HEK293 (cell line): ENCODE data around the gene SMARCD3.

ENCODE experiments used
- CTCF ChIA-PET: fragments of 350-600 bp; formaldehyde crosslinking; extraction: SDS; loops from one replicate; lab custom pipeline; 2021; ENCODE audit warnings: antibody characterized with exemption; lab: Yijun Ruan, JAX
- POLR2A ChIA-PET: fragments of 300-600 bp; formaldehyde crosslinking; extraction: SDS; loops from one replicate; lab custom pipeline; 2020; ENCODE audit warnings: antibody characterized with exemption, inconsistent platforms; lab: Yijun Ruan, JAX
- H3K27ac ChIP-seq: fragments of 200-500 bp; sonication (Bioruptor generic); 2 replicates; pipeline ENCODE4 v1.5.1; 2014; ENCODE audit warnings: low read depth, low read length, control low read depth, inconsistent platforms; ENCODE audit errors: extremely low read depth
- H3K36me3 ChIP-seq, 2 experiments: fragments of 200-500 bp in 1 of 2; sonication (Bioruptor generic) in 1 of 2; 1 replicate in 1 of 2; 2 replicates in 1 of 2; pipeline ENCODE4 v1.5.1; 2014 to 2017; ENCODE audit warnings: inconsistent platforms in 2 of 2, low read length in 2 of 2; ENCODE audit not compliant: control insufficient read depth in 2 of 2, insufficient read depth in 1 of 2
- H3K4me1 ChIP-seq: fragments of 200-500 bp; sonication (Bioruptor generic); 2 replicates; pipeline ENCODE4 v1.5.1; 2014; ENCODE audit warnings: mild to moderate bottlenecking, low read length, inconsistent platforms; ENCODE audit not compliant: control insufficient read depth, insufficient read depth
- H3K4me3 ChIP-seq: 2 replicates; pipeline ENCODE4 v1.5.1; 2011; ENCODE audit warnings: low read depth, mild to moderate bottlenecking, control low read depth, low read length, moderate library complexity
- H3K9me3 ChIP-seq: fragments of 200-500 bp; sonication (Bioruptor generic); 2 replicates; pipeline ENCODE4 v1.5.1; 2014; ENCODE audit warnings: low read depth, low read length, inconsistent platforms; ENCODE audit not compliant: control insufficient read depth, insufficient read depth
- CTCF ChIP-seq: fragments of 450-650 bp; formaldehyde crosslinking; IDR thresholded peaks from 2 replicates; pipeline ENCODE4 v1.5.1; 2016; ENCODE audit warnings: missing biosample characterization, missing genetic modification characterization
- EGR2 ChIP-seq: fragments of 450-650 bp; formaldehyde crosslinking; IDR thresholded peaks from 2 replicates; pipeline ENCODE4 v1.5.1; 2016; ENCODE audit warnings: low read depth, missing biosample characterization, missing genetic modification characterization
- GLIS1 ChIP-seq: fragments of 450-650 bp; formaldehyde crosslinking; IDR thresholded peaks from 2 replicates; pipeline ENCODE4 v1.5.1; 2016; ENCODE audit warnings: missing biosample characterization, missing genetic modification characterization
- PATZ1 ChIP-seq: fragments of 450-650 bp; formaldehyde crosslinking; IDR thresholded peaks from 2 replicates; pipeline ENCODE4 v1.5.1; 2016; ENCODE audit warnings: missing biosample characterization, missing genetic modification characterization
- PRDM4 ChIP-seq: fragments of 450-650 bp; formaldehyde crosslinking; IDR thresholded peaks from 2 replicates; pipeline ENCODE4 v1.5.1; 2017; ENCODE audit warnings: missing biosample characterization, missing genetic modification characterization
- SP2 ChIP-seq: fragments of 450-650 bp; formaldehyde crosslinking; IDR thresholded peaks from 2 replicates; pipeline ENCODE4 v1.5.1; 2016; ENCODE audit warnings: missing biosample characterization, missing genetic modification characterization
- WT1 ChIP-seq: fragments of 450-650 bp; formaldehyde crosslinking; IDR thresholded peaks from 2 replicates; pipeline ENCODE4 v1.5.1; 2016; ENCODE audit warnings: missing biosample characterization, missing genetic modification characterization
- ZBTB48 ChIP-seq: fragments of 450-650 bp; formaldehyde crosslinking; IDR thresholded peaks from 2 replicates; pipeline ENCODE4 v1.5.1; 2016; ENCODE audit warnings: missing biosample characterization, missing genetic modification characterization
- ZBTB6 ChIP-seq: fragments of 450-650 bp; formaldehyde crosslinking; IDR thresholded peaks from 2 replicates; pipeline ENCODE4 v1.5.1; 2017; ENCODE audit warnings: missing biosample characterization, missing genetic modification characterization
- ZBTB7A ChIP-seq: fragments of 450-650 bp; formaldehyde crosslinking; IDR thresholded peaks from 2 replicates; pipeline ENCODE4 v1.5.1; 2016; ENCODE audit warnings: low read depth, missing biosample characterization, missing genetic modification characterization
- ZBTB8A ChIP-seq: fragments of 450-650 bp; formaldehyde crosslinking; IDR thresholded peaks from 2 replicates; pipeline ENCODE4 v1.5.1; 2016; ENCODE audit warnings: missing biosample characterization, missing genetic modification characterization
- ZEB2 ChIP-seq: fragments of 450-650 bp; formaldehyde crosslinking; IDR thresholded peaks from 2 replicates; pipeline ENCODE4 v1.5.1; 2016; ENCODE audit warnings: missing biosample characterization, missing genetic modification characterization
- ZFHX2 ChIP-seq: fragments of 450-650 bp; formaldehyde crosslinking; conservative IDR thresholded peaks from 2 replicates; pipeline ENCODE4 v1.5.1; 2016; ENCODE audit warnings: missing biosample characterization, missing genetic modification characterization
- ZIC2 ChIP-seq: fragments of 450-650 bp; formaldehyde crosslinking; IDR thresholded peaks from 2 replicates; pipeline ENCODE4 v1.5.1; 2016; ENCODE audit warnings: missing biosample characterization, missing genetic modification characterization
- ZNF133 ChIP-seq: fragments of 450-650 bp; formaldehyde crosslinking; IDR thresholded peaks from 2 replicates; pipeline ENCODE4 v1.5.1; 2016; ENCODE audit warnings: missing biosample characterization, missing genetic modification characterization
- ZNF2 ChIP-seq: fragments of 450-650 bp; formaldehyde crosslinking; IDR thresholded peaks from 2 replicates; pipeline ENCODE4 v1.5.1; 2016; ENCODE audit warnings: missing biosample characterization, missing genetic modification characterization
- ZNF214 ChIP-seq: fragments of 450-650 bp; formaldehyde crosslinking; IDR thresholded peaks from 2 replicates; pipeline ENCODE4 v1.5.1; 2017; ENCODE audit warnings: missing biosample characterization, mild to moderate bottlenecking, missing genetic modification characterization, borderline replicate concordance
- ZNF221 ChIP-seq: fragments of 450-650 bp; formaldehyde crosslinking; IDR thresholded peaks from 2 replicates; pipeline ENCODE4 v1.5.1; 2017; ENCODE audit warnings: missing biosample characterization, missing genetic modification characterization, borderline replicate concordance
- ZNF335 ChIP-seq: fragments of 450-650 bp; formaldehyde crosslinking; conservative IDR thresholded peaks from 2 replicates; pipeline ENCODE4 v1.5.1; 2016; ENCODE audit warnings: missing biosample characterization, missing genetic modification characterization
- ZNF362 ChIP-seq: fragments of 450-650 bp; formaldehyde crosslinking; IDR thresholded peaks from 2 replicates; pipeline ENCODE4 v1.5.1; 2016; ENCODE audit warnings: missing biosample characterization, missing genetic modification characterization
- ZNF423 ChIP-seq: fragments of 450-650 bp; formaldehyde crosslinking; IDR thresholded peaks from 2 replicates; pipeline ENCODE4 v1.5.1; 2016; ENCODE audit warnings: missing biosample characterization, missing genetic modification characterization
- ZNF501 ChIP-seq: fragments of 450-650 bp; formaldehyde crosslinking; IDR thresholded peaks from 2 replicates; pipeline ENCODE4 v1.5.1; 2016; ENCODE audit warnings: missing biosample characterization, missing genetic modification characterization
- ZNF600 ChIP-seq: fragments of 450-650 bp; formaldehyde crosslinking; IDR thresholded peaks from 2 replicates; pipeline ENCODE4 v1.5.1; 2016; ENCODE audit warnings: missing biosample characterization, missing genetic modification characterization
- ZNF660 ChIP-seq: fragments of 450-650 bp; IDR thresholded peaks from 2 replicates; pipeline ENCODE4 v1.5.1; 2018; ENCODE audit warnings: missing biosample characterization, mild to moderate bottlenecking, missing genetic modification characterization
- ZNF664 ChIP-seq: fragments of 450-650 bp; formaldehyde crosslinking; IDR thresholded peaks from 2 replicates; pipeline ENCODE4 v1.5.1; 2016; ENCODE audit warnings: missing biosample characterization, missing genetic modification characterization
- ZSCAN18 ChIP-seq: fragments of 450-650 bp; formaldehyde crosslinking; IDR thresholded peaks from 2 replicates; pipeline ENCODE4 v1.5.1; 2016; ENCODE audit warnings: missing biosample characterization, missing genetic modification characterization
- ZSCAN23 ChIP-seq: fragments of 450-650 bp; formaldehyde crosslinking; IDR thresholded peaks from 2 replicates; pipeline ENCODE4 v1.5.1; 2016; ENCODE audit warnings: missing biosample characterization, missing genetic modification characterization

The SMARCD3 gene

GRCh38 chr7:151245360-151246101 is 3.0 kb downstream of the SMARCD3 start:
- ChIA-PET CTCF (interaction anchor here (0.5 to 4.6 kb wide), 17 partner anchors 9 to 1482 kb away, joined by 3 to 43 read pairs (median 5); partner anchors contain the start of genes ABCF2 and CHPF2), POLR2A (interaction anchor here (0.8 to 4.1 kb wide), 3 partner anchors 9 to 18 kb away, joined by 3 to 23 read pairs (median 4); partner anchors contain the start of genes ABCF2 and CHPF2)
- peak overlapping the region; percentile 13 for H3K4me3 ChIP-seq
- H3K9me3 ChIP-seq: no peaks in the 10 kb centered on the region
- H3K4me1 ChIP-seq: peaks cover 3% of the 10 kb centered on the region; the same call in 1 of the 2 replicates
- H3K36me3 ChIP-seq: peaks cover 0 to 26% of the 10 kb centered on the region in 2 experiments; a peak in 1 of 3 replicates
- H3K27ac ChIP-seq: no peak overlapping the region
- no peak for TF ChIP-seq ZNF362 (tag by site-specific recombination)
- peak; percentile 98 for TF ChIP-seq ZFHX2 (tag by site-specific recombination)
- TF ChIP-seq ZEB2: 0 out of 2 replicates have a peak, but pooled peaks have one; percentile 27
- 0 out of 2 replicates have a peak, but pooled peaks have one; percentile 19 for TF ChIP-seq CTCF (tag by site-specific recombination)
- TF ChIP-seq ZBTB7A (tag by site-specific recombination): peak; percentile 24; the same call in 1 of the 2 replicates
- TF ChIP-seq ZNF501 (tag by site-specific recombination): no peak
- peak; percentile 88 for TF ChIP-seq EGR2
- TF ChIP-seq PRDM4 (tag by site-specific recombination): no peak
- TF ChIP-seq PATZ1: peak; percentile 59
- TF ChIP-seq ZNF133 (tag by site-specific recombination): no peak
- no peak for TF ChIP-seq ZBTB48 (tag by site-specific recombination)
- TF ChIP-seq WT1 (tag by site-specific recombination): 0 out of 2 replicates have a peak, but pooled peaks have one; percentile 8
- TF ChIP-seq ZNF214 (tag by site-specific recombination): no peak
- no peak for TF ChIP-seq ZSCAN18 (tag by site-specific recombination)
- peak; percentile 20; the same call in 1 of the 2 replicates for TF ChIP-seq GLIS1 (tag by site-specific recombination)
- peak; percentile 82 for TF ChIP-seq ZBTB8A
- no peak for TF ChIP-seq ZNF664 (tag by site-specific recombination)
- peak; percentile 72 for TF ChIP-seq ZNF423
- 0 out of 2 replicates have a peak, but pooled peaks have one; percentile 13 for TF ChIP-seq ZNF600 (tag by site-specific recombination)
- TF ChIP-seq SP2 (tag by site-specific recombination): peak; percentile 7; the same call in 1 of the 2 replicates
- peak; percentile 57 for TF ChIP-seq ZNF335 (tag by site-specific recombination)
- TF ChIP-seq ZNF221 (tag by site-specific recombination): no peak
- peak; percentile 48; the same call in 1 of the 2 replicates for TF ChIP-seq ZBTB6 (tag by site-specific recombination)
- TF ChIP-seq ZSCAN23 (tag by site-specific recombination): no peak
- no peak for TF ChIP-seq ZNF2 (tag by site-specific recombination)
- TF ChIP-seq ZIC2: peak; percentile 13
- TF ChIP-seq ZNF660 (tag by site-specific recombination): 0 out of 2 replicates have a peak, but pooled peaks have one; percentile 24
